ENCODE data around the gene SPEM3.
"Not testable (repeated sequence)": the region's sequence is repeated elsewhere in the genome, so short reads cannot be mapped to it uniquely, and the experiment has no call there.

SPEM3 gene

GRCh38 chr17:7480089-7480384 is 51.4 kb downstream of the SPEM3 start:
- H3K27ac ChIP-seq, result peak overlapping the region; percentile 87
- TF ChIP-seq, protein P1, sequence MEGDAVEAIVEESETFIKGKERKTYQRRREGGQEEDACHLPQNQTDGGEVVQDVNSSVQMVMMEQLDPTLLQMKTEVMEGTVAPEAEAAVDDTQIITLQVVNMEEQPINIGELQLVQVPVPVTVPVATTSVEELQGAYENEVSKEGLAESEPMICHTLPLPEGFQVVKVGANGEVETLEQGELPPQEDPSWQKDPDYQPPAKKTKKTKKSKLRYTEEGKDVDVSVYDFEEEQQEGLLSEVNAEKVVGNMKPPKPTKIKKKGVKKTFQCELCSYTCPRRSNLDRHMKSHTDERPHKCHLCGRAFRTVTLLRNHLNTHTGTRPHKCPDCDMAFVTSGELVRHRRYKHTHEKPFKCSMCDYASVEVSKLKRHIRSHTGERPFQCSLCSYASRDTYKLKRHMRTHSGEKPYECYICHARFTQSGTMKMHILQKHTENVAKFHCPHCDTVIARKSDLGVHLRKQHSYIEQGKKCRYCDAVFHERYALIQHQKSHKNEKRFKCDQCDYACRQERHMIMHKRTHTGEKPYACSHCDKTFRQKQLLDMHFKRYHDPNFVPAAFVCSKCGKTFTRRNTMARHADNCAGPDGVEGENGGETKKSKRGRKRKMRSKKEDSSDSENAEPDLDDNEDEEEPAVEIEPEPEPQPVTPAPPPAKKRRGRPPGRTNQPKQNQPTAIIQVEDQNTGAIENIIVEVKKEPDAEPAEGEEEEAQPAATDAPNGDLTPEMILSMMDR (conservative IDR thresholded peaks at IDR 0.05), result no peak

DNA sequence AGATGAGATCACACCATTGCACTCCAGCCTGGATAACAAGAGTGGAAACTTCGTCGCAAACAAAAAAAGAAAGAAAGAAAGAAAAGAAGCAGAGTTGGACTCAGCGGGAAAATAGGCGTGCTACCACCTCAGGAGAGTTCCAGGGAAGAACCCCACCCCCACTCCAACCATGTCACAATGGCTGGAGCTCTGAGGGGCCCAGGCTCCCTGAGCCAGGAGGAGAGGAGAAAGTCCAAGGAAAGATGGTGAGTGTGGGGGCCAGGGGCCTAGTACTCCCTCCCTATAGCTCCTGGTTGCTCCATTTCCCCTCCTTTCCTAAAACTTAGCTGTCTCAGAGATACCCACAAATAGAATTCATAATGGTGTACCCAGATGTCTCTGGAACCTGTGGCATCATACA is 52.6 kb downstream of the SPEM3 start, which contains the start of gene SLC35G6:
Gene SLC35G6, plus strand, starts transcription at position 172 of the 400 bp plus-strand sequence. Its CDS starts 71 bp downstream, at position 243.
- peak within 1 kb of the TSS; percentile 87 for H3K27ac ChIP-seq

DNA sequence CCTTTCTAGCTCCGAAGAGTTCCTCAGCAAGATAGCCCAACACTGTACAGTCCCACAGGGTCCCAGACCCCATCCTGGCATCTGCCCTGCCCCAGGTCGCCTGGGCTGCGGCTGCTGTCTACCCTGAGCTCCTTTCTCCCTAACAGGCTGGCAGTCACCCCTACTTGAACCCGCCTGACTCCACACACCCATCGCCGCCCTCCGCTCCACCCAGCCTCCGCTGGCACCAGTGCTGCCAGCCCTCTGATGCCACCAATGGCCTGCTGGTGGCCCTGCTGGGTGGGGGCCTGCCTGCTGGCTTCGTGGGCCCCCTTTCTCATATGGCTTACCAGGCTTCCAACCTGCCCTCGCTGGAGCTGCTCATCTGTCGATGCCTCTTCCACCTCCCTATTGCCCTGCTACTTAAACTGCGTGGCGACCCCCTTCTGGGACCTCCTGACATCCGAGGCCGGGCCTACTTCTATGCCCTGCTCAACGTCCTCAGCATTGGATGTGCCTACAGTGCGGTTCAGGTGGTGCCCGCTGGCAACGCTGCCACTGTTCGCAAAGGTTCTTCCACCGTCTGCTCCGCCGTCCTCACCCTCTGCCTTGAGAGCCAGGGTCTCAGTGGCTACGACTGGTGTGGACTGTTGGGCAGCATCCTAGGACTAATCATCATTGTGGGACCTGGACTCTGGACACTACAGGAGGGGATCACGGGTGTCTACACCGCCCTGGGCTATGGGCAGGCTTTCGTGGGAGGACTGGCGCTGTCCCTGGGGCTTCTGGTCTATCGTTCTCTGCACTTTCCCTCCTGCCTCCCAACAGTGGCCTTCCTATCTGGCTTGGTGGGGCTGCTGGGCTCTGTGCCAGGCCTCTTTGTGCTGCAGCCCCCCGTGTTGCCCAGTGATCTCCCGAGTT is 53.4 kb downstream of the SPEM3 start:
- not testable (repeated sequence) for H3K27ac ChIP-seq

All from VCaP (cell line).